Measurements from ENCODE around the gene UBE2J2.

UBE2J2 gene

DNA sequence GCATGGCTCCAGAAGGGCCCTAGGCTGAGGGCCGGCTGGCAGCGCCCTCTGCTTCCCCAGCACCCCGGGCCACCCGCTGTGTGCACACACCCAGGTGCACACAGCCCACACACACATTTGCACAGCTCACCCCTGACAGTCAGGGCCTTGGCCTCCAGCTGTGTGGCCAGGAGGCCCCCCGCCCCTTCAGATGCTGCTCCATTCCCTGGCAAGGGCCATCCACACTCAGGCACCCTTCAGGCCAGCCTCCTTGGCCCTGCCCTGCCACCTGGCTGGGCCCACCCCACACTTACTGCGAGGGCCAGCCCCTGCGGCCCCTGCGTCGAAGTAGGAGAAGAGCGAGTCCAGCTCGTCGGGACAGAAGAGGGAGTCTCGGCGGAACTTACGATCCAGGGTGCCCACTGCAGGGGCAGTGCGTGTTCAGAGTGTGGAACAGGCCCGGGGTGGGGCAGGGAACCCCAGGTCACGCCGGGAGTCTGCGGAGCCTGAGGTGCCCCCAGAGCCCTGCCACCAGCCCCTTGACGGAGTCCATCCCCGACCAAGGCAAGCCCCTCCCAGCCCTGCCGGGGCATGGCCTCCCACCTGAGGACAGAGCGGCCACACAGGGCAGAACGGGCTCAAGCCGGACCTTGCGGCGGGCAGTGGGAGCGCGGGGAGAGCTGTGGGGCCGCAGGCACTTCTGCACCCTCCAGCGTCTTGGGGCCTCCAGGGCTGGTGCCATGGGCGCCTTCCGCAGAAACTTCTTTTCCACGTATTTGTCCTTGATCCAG is 21.7 kb upstream of the UBE2J2 start:
- Histone ChIP-seq H3K4me3 (ENCODE audit: low read depth in 1 of 2, low read length in 2 of 2) (no peak overlapping the region), H3K4me2 (ENCODE audit: insufficient read depth, low read length) (no peak overlapping the region), H3K27ac (ENCODE audit: low read length) (no peak overlapping the region), H3K9ac (ENCODE audit: low read depth, low read length) (no peak overlapping the region), H3K9me3 (ENCODE audit: insufficient read depth, low read length, severe bottlenecking) (no peaks in the 10 kb centered on the region), H3K79me2 (ENCODE audit: insufficient read depth, low read length) (no peaks in the 10 kb centered on the region), H3K4me1 (ENCODE audit: insufficient read depth, low read length) (no peaks in the 10 kb centered on the region), H2AFZ (ENCODE audit: low read depth, low read length) (no peak overlapping the region), H3K27me3 (ENCODE audit: insufficient read depth, low read length, poor library complexity) (no peaks in the 10 kb centered on the region), H4K20me1 (ENCODE audit: insufficient read depth, low read length) (peaks cover 32% of the 10 kb centered on the region), H3K36me3 (ENCODE audit: insufficient read depth, low read length) (peaks cover 16% of the 10 kb centered on the region; the same call in 1 of the 2 replicates)
- no peak for DNase-seq
- TF ChIP-seq EZH2 (IDR thresholded peaks at IDR 0.05; ENCODE audit: borderline replicate concordance, low read depth, low read length, severe bottlenecking) (no peak), CTCF (IDR thresholded peaks at IDR 0.05; ENCODE audit: borderline replicate concordance, extremely low read depth, low read length, poor library complexity, severe bottlenecking) (no peak)
- ATAC-seq (ENCODE audit: insufficient read depth, low read depth): no peak

DNA sequence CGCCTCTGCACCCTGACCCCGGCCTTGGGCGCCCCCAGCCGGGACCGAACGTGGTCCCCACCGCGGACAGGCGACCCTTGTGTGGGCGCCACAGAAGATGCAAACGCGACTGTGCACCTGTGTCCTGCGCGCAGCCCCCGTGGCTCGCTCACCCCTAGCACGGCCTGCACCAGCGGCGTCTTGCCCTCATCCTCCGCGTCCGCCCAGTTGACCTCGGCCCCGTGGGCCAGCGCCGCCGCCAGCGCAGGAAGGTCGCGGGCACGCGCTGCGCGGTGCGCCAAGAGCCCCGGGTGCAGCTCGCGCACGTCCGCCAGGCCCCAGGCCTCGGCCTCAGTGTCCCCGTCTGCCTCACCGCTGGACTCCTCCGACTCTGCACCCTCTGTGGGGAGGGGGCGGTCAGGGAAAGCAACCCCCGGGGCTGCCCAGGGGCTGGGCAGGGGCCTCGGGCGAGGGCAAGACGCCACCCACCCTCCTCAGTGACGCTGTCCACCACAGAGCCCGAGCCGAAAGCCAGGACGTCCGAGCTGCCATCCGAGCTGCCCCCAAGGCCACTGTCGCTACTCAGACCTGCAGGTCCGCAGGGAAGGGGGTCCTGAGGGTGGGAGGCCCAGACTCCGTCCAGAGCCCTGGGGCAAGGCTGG is 20.7 kb upstream of the UBE2J2 start:
- no peaks in the 10 kb centered on the region for H3K27me3 ChIP-seq (ENCODE audit: insufficient read depth, low read length, poor library complexity)
- DNase-seq: no peak
- no peak overlapping the region for H3K9ac ChIP-seq (ENCODE audit: low read depth, low read length)
- peaks cover 22% of the 10 kb centered on the region for H4K20me1 ChIP-seq (ENCODE audit: insufficient read depth, low read length)
- H3K27ac ChIP-seq (ENCODE audit: low read length): no peak overlapping the region
- TF ChIP-seq EZH2 (IDR thresholded peaks at IDR 0.05; ENCODE audit: borderline replicate concordance, low read depth, low read length, severe bottlenecking) (no peak), CTCF (IDR thresholded peaks at IDR 0.05; ENCODE audit: borderline replicate concordance, extremely low read depth, low read length, poor library complexity, severe bottlenecking) (no peak)
- no peaks in the 10 kb centered on the region for H3K79me2 ChIP-seq (ENCODE audit: insufficient read depth, low read length)
- no peak for ATAC-seq (ENCODE audit: insufficient read depth, low read depth)
- no peak overlapping the region for H3K4me2 ChIP-seq (ENCODE audit: insufficient read depth, low read length)
- H2AFZ ChIP-seq (ENCODE audit: low read depth, low read length): no peak overlapping the region
- no peak overlapping the region for H3K4me3 ChIP-seq (ENCODE audit: low read depth in 1 of 2, low read length in 2 of 2)
- peaks cover 16% of the 10 kb centered on the region; the same call in 1 of the 2 replicates for H3K36me3 ChIP-seq (ENCODE audit: insufficient read depth, low read length)
- no peaks in the 10 kb centered on the region for H3K4me1 ChIP-seq (ENCODE audit: insufficient read depth, low read length)
- H3K9me3 ChIP-seq (ENCODE audit: insufficient read depth, low read length, severe bottlenecking): no peaks in the 10 kb centered on the region

DNA sequence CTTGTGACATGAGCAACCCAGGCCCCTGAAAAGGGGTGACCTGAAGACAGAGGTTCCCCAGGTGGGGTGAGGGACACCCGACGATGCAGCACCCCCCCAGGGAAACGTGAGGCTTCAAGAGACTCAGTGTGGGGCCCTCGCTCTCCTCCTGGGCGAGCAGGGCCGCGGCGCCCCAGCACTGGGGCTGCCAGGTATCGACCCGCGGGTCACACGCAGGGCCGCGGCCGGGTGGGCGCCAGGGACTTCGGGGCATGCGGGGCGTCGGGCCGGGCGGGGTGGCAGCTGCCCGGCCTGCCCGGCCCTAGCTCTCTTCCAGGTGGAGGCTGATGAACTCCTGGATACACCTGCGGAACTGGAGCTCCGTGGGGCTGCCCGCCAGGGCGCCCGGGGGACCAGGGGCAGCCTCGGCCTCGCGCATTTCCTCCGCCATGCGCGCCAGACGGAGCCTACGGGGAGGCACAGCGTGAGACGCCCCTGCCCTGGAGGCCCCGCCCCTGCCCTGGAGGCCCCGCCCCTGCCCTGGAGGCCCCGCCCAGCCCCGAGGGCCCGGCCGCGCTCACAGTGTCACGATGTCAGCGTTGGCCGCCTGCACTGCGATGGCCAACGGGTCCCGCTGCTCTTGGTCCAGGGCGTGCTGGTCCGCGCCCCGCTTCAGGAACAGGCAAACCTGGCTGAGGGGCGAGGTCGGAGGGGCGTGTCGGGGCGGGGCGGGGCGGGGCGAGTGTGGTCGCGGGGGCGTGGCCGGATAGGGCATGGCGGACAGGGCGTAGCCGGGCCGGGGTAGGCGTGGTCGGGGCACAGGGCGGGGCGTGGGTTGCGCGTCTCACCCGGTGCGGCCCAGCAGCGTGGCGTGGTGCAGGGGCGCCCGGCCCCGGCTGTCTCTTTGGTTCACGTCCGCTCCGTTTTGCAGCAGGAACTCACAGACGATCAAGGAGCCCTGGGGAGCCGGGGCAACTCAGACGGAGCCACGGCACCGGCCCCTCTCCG is 19.9 kb upstream of the UBE2J2 start:
- Histone ChIP-seq H3K4me1 (ENCODE audit: insufficient read depth, low read length) (no peaks in the 10 kb centered on the region), H3K36me3 (ENCODE audit: insufficient read depth, low read length) (peaks cover 11% of the 10 kb centered on the region; the same call in 1 of the 2 replicates), H3K4me3 (ENCODE audit: low read depth in 1 of 2, low read length in 2 of 2) (no peak overlapping the region), H4K20me1 (ENCODE audit: insufficient read depth, low read length) (peaks cover 15% of the 10 kb centered on the region), H2AFZ (ENCODE audit: low read depth, low read length) (no peak overlapping the region), H3K4me2 (ENCODE audit: insufficient read depth, low read length) (no peak overlapping the region), H3K79me2 (ENCODE audit: insufficient read depth, low read length) (no peaks in the 10 kb centered on the region), H3K9ac (ENCODE audit: low read depth, low read length) (no peak overlapping the region), H3K27ac (ENCODE audit: low read length) (no peak overlapping the region), H3K9me3 (ENCODE audit: insufficient read depth, low read length, severe bottlenecking) (no peaks in the 10 kb centered on the region), H3K27me3 (ENCODE audit: insufficient read depth, low read length, poor library complexity) (no peaks in the 10 kb centered on the region)
- ATAC-seq (ENCODE audit: insufficient read depth, low read depth): no peak
- TF ChIP-seq CTCF (IDR thresholded peaks at IDR 0.05; ENCODE audit: borderline replicate concordance, extremely low read depth, low read length, poor library complexity, severe bottlenecking): no peak
- no peak for DNase-seq

All from DND-41 (cell line).